Measurements from ENCODE around the gene RIPOR2. TPM values are rescaled to one million over a fixed set of nuclear protein-coding genes. Genes with fewer than 3 reads are reported as not detected.

RIPOR2 gene
- total RNA-seq, 1 experiment from 2014 or later, result 5.0 TPM

GRCh38 chr6:24761851-24762250 lies 173.9 kb downstream of the RIPOR2 start:
- Mint-ChIP-seq H3K27ac (no peak overlapping the region), H3K27me3 (ENCODE audit: low read depth) (no peaks in the 10 kb centered on the region), H3K4me3 (no peak overlapping the region), H3K9me3 (no peaks in the 10 kb centered on the region), H3K36me3 (ENCODE audit: insufficient read depth in 1 of 3, low read depth in 3 of 3) (no peaks in the 10 kb centered on the region), H3K4me1 (peaks cover 4 to 9% of the 10 kb centered on the region in 2 experiments)
- H3K4ac ChIP-seq (ENCODE audit: low read depth, low read length), result no peak overlapping the region
- H3T11ph ChIP-seq (ENCODE audit: low read length), result no peak overlapping the region
- no peak overlapping the region for H4K8ac ChIP-seq (replicated peaks; ENCODE audit: insufficient read length, low read depth, low read length)
- H3K79me2 ChIP-seq (ENCODE audit: insufficient read depth, low read length), result no peaks in the 10 kb centered on the region
- H3K56ac ChIP-seq (ENCODE audit: insufficient read length, low read depth, low read length), result no peak overlapping the region
- H2BK120ac ChIP-seq (ENCODE audit: low read depth, low read length, poor library complexity, severe bottlenecking), result no peak overlapping the region
- no peak overlapping the region for H2BK15ac ChIP-seq (ENCODE audit: low read depth, low read length)
- H3K79me1 ChIP-seq (ENCODE audit: insufficient read depth, low read depth, low read length, poor library complexity, severe bottlenecking), result no peaks in the 10 kb centered on the region
- H2AK5ac ChIP-seq (ENCODE audit: insufficient read length, low read length), result no peak overlapping the region
- no peak overlapping the region for H2BK5ac ChIP-seq (ENCODE audit: insufficient read length, low read length)
- no peaks in the 10 kb centered on the region for H4K20me1 ChIP-seq (ENCODE audit: control insufficient read depth, insufficient read depth, insufficient read length)
- no peak overlapping the region for H2BK12ac ChIP-seq (ENCODE audit: insufficient read length, low read depth, low read length)
- H3K4me2 ChIP-seq (ENCODE audit: insufficient read depth, insufficient read length, low read length), result no peak overlapping the region
- no peak overlapping the region for H2BK20ac ChIP-seq (ENCODE audit: low read depth, low read length, poor library complexity, severe bottlenecking)
- no peak for DNase-seq
- H3K14ac ChIP-seq (ENCODE audit: insufficient read depth, low read length), result no peak overlapping the region
- H3K4me1 ChIP-seq (ENCODE audit: insufficient read depth, low read length), result no peaks in the 10 kb centered on the region
- H3K23ac ChIP-seq (ENCODE audit: insufficient read length, low read depth, low read length), result no peak overlapping the region
- no peak overlapping the region for H3K27ac ChIP-seq (ENCODE audit: insufficient read length, low read depth, low read length)
- H3K9ac ChIP-seq (ENCODE audit: extremely low read depth, insufficient read length, low read length), result no peak overlapping the region
- H2AFZ ChIP-seq (ENCODE audit: low read length), result no peak overlapping the region
- H3K23me2 ChIP-seq (ENCODE audit: insufficient read length, low read depth, low read length, poor library complexity, severe bottlenecking), result no peaks in the 10 kb centered on the region
- TF ChIP-seq CTCF (conservative IDR thresholded peaks at IDR 0.05), result no peak
- no peak overlapping the region for H3K18ac ChIP-seq (ENCODE audit: insufficient read length, low read depth, low read length)
- no peaks in the 10 kb centered on the region for H3K9me3 ChIP-seq (ENCODE audit: control insufficient read depth, low read depth, low read length)
- H3K27me3 ChIP-seq (ENCODE audit: insufficient read depth, low read length), result no peaks in the 10 kb centered on the region
- no peak overlapping the region for H4K5ac ChIP-seq (ENCODE audit: insufficient read length, low read depth, low read length)
- H4K91ac ChIP-seq (ENCODE audit: insufficient read length, low read depth, low read length), result no peak overlapping the region

Measured in H9 (cell line).